Measurements from ENCODE around the gene PRR18. TPM values are rescaled to one million over a fixed set of nuclear protein-coding genes. Genes with fewer than 3 reads are reported as not detected.

The PRR18 gene
- total RNA-seq, 1 experiment from 2014 or later: 0.23 TPM

- BruUV-seq (replicated peaks): no TSS peak
- no peaks in the 10 kb centered on the region for H3K4me1 ChIP-seq (ENCODE audit: control insufficient read depth, insufficient read depth, low read length)
- no peaks in the 10 kb centered on the region for H3K9me3 ChIP-seq (ENCODE audit: control insufficient read depth, insufficient read depth, low read depth, low read length)
- TF ChIP-seq SIN3A (IDR thresholded peaks at IDR 0.05; ENCODE audit: borderline replicate concordance, insufficient read depth, low read depth, low read length): no peak
- no peak for TF ChIP-seq TCF7L2 (IDR thresholded peaks at IDR 0.05; ENCODE audit: low read depth, low read length)
- TF ChIP-seq REST (IDR thresholded peaks at IDR 0.05; ENCODE audit: insufficient read depth in 1 of 2, low read depth in 2 of 2, low read length in 1 of 2): no peak
- no peak for TF ChIP-seq CTCF (IDR thresholded peaks at IDR 0.05)
- no peak for TF ChIP-seq POLR2AphosphoS5 (IDR thresholded peaks at IDR 0.05; ENCODE audit: low read depth, low read length)
- H3K36me3 ChIP-seq (ENCODE audit: control insufficient read depth, insufficient read depth, low read length): peaks cover 7% of the 10 kb centered on the region; the same call in 1 of the 2 replicates
- H3K4me3 ChIP-seq (ENCODE audit: low read depth in 2 of 2, low read length in 2 of 2): no peak overlapping the region
- CTCF ChIA-PET: no interaction called here
- ATAC-seq: no peak
- in situ Hi-C loops (cut with HindIII; ENCODE audit: low pct_unique_long_range_greater_than_20kb, low sequenced_read_pairs) (no loop called here), intact Hi-C loops (cut with micrococcal nuclease; ENCODE audit: unreplicated experiment) (no loop called here)
- DNase-seq (ENCODE audit: low read depth, low spot score): no peak
- no peaks in the 10 kb centered on the region for H3K27me3 ChIP-seq (ENCODE audit: control insufficient read depth, insufficient read depth, low read length)
- POLR2A ChIA-PET: no interaction called here
- no peak overlapping the region for H3K27ac ChIP-seq (ENCODE audit: low read length)
These were observed 23.6 kb upstream of the PRR18 start for GRCh38 chr6:166331503-166332415.

DNA sequence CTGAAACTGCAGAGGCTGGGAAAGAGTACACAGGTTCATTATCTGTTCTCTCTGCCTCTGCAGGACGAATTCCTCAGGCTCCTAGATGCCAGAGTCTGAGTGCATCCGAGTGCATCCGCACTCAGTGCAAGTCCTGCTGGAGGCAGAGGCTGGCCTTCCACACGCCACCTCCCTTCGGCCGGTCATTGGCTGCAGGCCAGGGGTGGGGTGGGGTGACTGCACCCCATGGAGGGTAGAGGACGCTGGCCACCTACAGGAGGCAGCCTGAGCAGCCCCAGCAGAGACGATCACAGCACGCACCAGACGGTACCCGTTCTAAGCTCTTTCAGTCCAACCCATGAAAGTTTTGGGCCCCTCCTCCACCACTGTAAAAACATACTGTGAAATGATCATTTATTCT lies 22.4 kb upstream of the PRR18 start:
- in situ Hi-C loops (cut with HindIII; ENCODE audit: low pct_unique_long_range_greater_than_20kb, low sequenced_read_pairs): no loop called here
- 0 out of 2 replicates have a peak, but pooled peaks have one; percentile 45 for ATAC-seq
- CTCF ChIA-PET: no interaction called here

More for the DNA sequence above, 22.4 kb upstream of the PRR18 start:
- Histone ChIP-seq H3K36me3 (ENCODE audit: control insufficient read depth, insufficient read depth, low read length) (peaks cover 12% of the 10 kb centered on the region; the same call in 1 of the 2 replicates), H3K27ac (ENCODE audit: low read length) (no peak overlapping the region), H3K4me1 (ENCODE audit: control insufficient read depth, insufficient read depth, low read length) (no peaks in the 10 kb centered on the region), H3K9me3 (ENCODE audit: control insufficient read depth, insufficient read depth, low read depth, low read length) (no peaks in the 10 kb centered on the region), H3K27me3 (ENCODE audit: control insufficient read depth, insufficient read depth, low read length) (no peaks in the 10 kb centered on the region), H3K4me3 (ENCODE audit: low read depth in 2 of 2, low read length in 2 of 2) (no peak overlapping the region)
- POLR2A ChIA-PET: no interaction called here
- no peak for DNase-seq (ENCODE audit: low read depth, low spot score)
- intact Hi-C loops (cut with micrococcal nuclease; ENCODE audit: unreplicated experiment): no loop called here
- no TSS peak for BruUV-seq (replicated peaks)
- no peak for TF ChIP-seq CTCF (IDR thresholded peaks at IDR 0.05)
- no peak for TF ChIP-seq POLR2AphosphoS5 (IDR thresholded peaks at IDR 0.05; ENCODE audit: low read depth, low read length)
- no peak for TF ChIP-seq TCF7L2 (IDR thresholded peaks at IDR 0.05; ENCODE audit: low read depth, low read length)
- TF ChIP-seq REST (IDR thresholded peaks at IDR 0.05; ENCODE audit: insufficient read depth in 1 of 2, low read depth in 2 of 2, low read length in 1 of 2): no peak
- no peak for TF ChIP-seq SIN3A (IDR thresholded peaks at IDR 0.05; ENCODE audit: borderline replicate concordance, insufficient read depth, low read depth, low read length)
